Osteoblast (primary cell): ENCODE data around the gene GALNT15. TPM values are rescaled to one million over a fixed set of nuclear protein-coding genes. Genes with fewer than 3 reads are reported as not detected.
A peak's percentile ranks its signal among the peaks of the same experiment; 100 is the strongest.

Experiments used
- DNase-seq: peaks from one replicate; pipeline ENCODE4 v3.0.0; 2011; ENCODE audit warnings: low spot score, mixed read lengths; ENCODE audit not compliant: insufficient read length; ENCODE audit errors: missing footprints
- H2AFZ ChIP-seq: 2 replicates; pipeline ENCODE4 v1.6.0; 2011; ENCODE audit warnings: mild to moderate bottlenecking, low read length
- H3K27ac ChIP-seq: 2 replicates; pipeline ENCODE4 v1.5.1; 2011; ENCODE audit warnings: mild to moderate bottlenecking, low read depth, low read length, moderate library complexity
- H3K27me3 ChIP-seq: 2 replicates; pipeline ENCODE4 v1.6.0; 2012; ENCODE audit warnings: mild to moderate bottlenecking, control low read depth, inconsistent platforms, low read length, moderate library complexity; ENCODE audit not compliant: insufficient read depth
- H3K36me3 ChIP-seq: 2 replicates; pipeline ENCODE4 v1.5.1; 2011; ENCODE audit warnings: mild to moderate bottlenecking, low read length, control low read depth, moderate library complexity; ENCODE audit not compliant: insufficient read depth
- H3K4me1 ChIP-seq: 2 replicates; pipeline ENCODE4 v1.5.1; 2011; ENCODE audit warnings: mild to moderate bottlenecking, low read length, control low read depth, moderate library complexity; ENCODE audit not compliant: insufficient read depth
- H3K4me2 ChIP-seq: 2 replicates; pipeline ENCODE4 v1.6.0; 2011; ENCODE audit warnings: mild to moderate bottlenecking, low read length; ENCODE audit not compliant: insufficient read depth
- H3K4me3 ChIP-seq: fragments of 200-600 bp; sonication (generic); 3 replicates; pipeline ENCODE4 v1.5.1; 2012; ENCODE audit warnings: mild to moderate bottlenecking, low read length, inconsistent platforms; ENCODE audit not compliant: insufficient read depth
- H3K79me2 ChIP-seq: 2 replicates; pipeline ENCODE4 v1.6.0; 2012; ENCODE audit warnings: mild to moderate bottlenecking, low read length, control low read depth, inconsistent platforms; ENCODE audit not compliant: insufficient read depth
- H3K9me3 ChIP-seq: 2 replicates; pipeline ENCODE4 v1.5.1; 2011; ENCODE audit warnings: low read depth, low read length, control low read depth
- H4K20me1 ChIP-seq: 2 replicates; pipeline ENCODE4 v1.6.0; 2012; ENCODE audit warnings: mild to moderate bottlenecking, low read length, control low read depth; ENCODE audit not compliant: insufficient read depth
- total RNA-seq: library from RNA; depleted of rRNA; stranded (reverse); fragments of >200 nt; gene quantifications from 2 replicates; pipeline ENCODE4 v1.2.3, GENCODE V29; 2012
- TF ChIP-seq, protein P1 (sequence below): IDR thresholded peaks from 2 replicates; pipeline ENCODE4 v1.5.1; 2011; ENCODE audit warnings: mild to moderate bottlenecking, low read depth, low read length, moderate library complexity; ENCODE audit errors: extremely low read depth

The GALNT15 gene
- total RNA-seq, 1 donor = 6.5 TPM

DNA sequence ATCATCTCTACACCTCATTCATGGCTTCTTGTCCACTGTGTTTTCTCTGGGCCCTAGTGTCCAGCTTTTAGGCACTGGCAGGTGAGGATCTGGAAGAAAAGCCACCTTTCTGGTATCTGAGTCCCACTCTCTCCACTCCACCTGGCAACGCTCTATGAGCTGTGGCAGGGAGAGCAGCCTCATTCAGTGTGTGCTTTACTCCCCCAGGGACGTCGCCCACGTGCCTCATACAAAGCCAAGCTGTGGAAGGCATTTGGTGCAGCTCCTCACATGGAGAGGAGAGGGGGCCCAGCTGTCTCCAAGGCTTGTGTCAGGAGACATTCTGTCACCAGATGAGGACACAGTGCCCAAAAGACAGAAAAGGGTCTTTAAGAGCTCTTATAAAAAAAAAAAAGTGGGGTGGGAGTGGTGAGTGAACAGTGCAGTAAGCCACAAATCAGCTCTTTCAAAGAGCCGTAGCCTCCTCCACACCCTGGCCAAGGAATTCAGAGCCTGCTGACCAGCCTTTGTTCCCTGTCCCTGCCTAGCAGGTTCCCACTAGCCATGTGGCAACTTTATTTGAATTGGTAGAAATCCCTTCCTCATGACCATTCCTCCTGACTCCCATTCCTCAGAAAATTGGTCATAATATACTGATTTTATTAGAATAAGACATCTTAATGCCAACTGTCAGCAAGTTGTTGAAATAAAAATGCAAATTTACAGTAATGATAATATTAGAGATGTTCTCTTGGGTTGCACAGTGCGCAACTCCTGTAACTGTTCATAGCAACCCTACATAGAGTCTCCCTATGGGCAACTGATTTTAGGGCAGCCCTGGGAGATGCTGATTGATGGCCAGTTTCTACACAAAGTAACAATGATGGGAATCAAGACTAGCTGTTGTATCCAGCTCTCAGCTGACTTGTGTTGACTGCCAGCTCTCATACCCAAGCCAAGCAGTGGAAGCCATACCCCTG is 29.5 kb downstream of the GALNT15 start:
- no peak overlapping the region for H3K27ac ChIP-seq
- no peak for DNase-seq

DNA sequence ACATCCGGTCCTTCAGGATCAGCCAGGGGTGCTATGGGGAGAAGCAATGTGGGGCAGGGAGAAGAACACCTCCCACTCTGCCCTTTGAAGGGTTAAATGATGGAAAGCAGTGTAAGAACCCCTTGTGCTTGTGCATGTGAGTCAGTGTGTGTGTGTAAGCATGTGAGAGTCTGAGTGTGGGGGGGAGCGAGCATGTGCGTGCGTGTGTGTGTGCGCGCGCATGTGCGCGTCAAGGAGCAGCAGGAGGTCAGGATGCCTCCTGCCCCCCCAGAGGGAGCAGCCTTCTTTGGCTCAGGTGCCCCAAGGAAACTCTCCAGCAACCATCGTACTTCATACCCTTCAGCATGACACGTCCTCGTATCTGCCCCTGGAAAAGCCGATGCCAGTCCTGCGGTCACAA is 30.3 kb downstream of the GALNT15 start:
- Histone ChIP-seq H3K79me2 (no peaks in the 10 kb centered on the region), H2AFZ (no peak overlapping the region), H3K36me3 (no peaks in the 10 kb centered on the region), H4K20me1 (no peaks in the 10 kb centered on the region), H3K27me3 (no peaks in the 10 kb centered on the region), H3K4me2 (peak overlapping the region; percentile 74), H3K4me3 (no peak overlapping the region), H3K9me3 (no peaks in the 10 kb centered on the region), H3K27ac (peak overlapping the region; percentile 75), H3K4me1 (peaks cover 31% of the 10 kb centered on the region)
- no peak for DNase-seq
- TF ChIP-seq, protein P1, sequence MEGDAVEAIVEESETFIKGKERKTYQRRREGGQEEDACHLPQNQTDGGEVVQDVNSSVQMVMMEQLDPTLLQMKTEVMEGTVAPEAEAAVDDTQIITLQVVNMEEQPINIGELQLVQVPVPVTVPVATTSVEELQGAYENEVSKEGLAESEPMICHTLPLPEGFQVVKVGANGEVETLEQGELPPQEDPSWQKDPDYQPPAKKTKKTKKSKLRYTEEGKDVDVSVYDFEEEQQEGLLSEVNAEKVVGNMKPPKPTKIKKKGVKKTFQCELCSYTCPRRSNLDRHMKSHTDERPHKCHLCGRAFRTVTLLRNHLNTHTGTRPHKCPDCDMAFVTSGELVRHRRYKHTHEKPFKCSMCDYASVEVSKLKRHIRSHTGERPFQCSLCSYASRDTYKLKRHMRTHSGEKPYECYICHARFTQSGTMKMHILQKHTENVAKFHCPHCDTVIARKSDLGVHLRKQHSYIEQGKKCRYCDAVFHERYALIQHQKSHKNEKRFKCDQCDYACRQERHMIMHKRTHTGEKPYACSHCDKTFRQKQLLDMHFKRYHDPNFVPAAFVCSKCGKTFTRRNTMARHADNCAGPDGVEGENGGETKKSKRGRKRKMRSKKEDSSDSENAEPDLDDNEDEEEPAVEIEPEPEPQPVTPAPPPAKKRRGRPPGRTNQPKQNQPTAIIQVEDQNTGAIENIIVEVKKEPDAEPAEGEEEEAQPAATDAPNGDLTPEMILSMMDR = no peak

More for the DNA sequence above, 29.5 kb downstream of the GALNT15 start:
- Histone ChIP-seq H3K4me2 (no peak overlapping the region), H3K4me3 (no peak overlapping the region), H3K36me3 (no peaks in the 10 kb centered on the region), H4K20me1 (no peaks in the 10 kb centered on the region), H3K9me3 (no peaks in the 10 kb centered on the region), H3K79me2 (no peaks in the 10 kb centered on the region), H2AFZ (no peak overlapping the region), H3K27me3 (no peaks in the 10 kb centered on the region), H3K4me1 (peaks cover 31% of the 10 kb centered on the region)
- TF ChIP-seq, protein P1 = no peak

DNA sequence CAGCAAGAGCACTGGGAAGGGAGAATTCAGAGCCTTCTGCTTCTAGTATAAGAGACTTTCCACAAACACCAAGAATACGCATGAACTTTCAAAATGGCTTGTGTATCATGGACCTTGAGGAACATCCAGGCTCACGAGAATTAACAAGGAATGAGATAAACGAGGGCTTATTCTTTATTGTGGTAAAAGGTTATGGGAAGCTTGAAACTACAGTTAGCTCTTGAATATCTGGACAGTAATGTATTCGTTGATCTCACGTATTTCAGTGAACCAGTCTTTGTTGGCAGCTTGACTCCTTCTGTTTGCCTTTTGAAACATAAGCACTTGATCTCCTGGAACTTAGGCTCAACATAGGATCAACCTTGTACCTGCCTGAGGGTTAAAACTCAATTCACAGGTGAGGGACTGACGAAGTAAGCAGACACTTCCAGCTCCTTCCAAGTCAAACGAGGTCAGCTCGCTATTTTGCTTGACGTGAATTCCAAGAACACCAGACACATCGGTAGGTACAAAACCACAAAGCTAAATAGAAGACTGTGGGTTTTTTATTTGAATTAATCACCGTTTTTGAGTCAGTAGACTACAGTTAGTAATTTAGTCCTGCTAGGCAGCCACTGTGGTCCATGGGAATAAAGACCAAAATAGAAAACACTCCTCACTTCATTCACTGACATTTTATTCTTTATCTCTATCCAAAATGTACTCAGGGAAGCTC is 30.8 kb downstream of the GALNT15 start:
- Histone ChIP-seq H3K4me1 (peaks cover 31% of the 10 kb centered on the region), H3K27ac (peak overlapping the region; percentile 75)

More for the DNA sequence above, 30.8 kb downstream of the GALNT15 start:
- Histone ChIP-seq H3K9me3 (no peaks in the 10 kb centered on the region), H3K4me3 (no peak overlapping the region), H3K27me3 (no peaks in the 10 kb centered on the region), H3K79me2 (no peaks in the 10 kb centered on the region), H2AFZ (peak overlapping the region; percentile 12), H4K20me1 (no peaks in the 10 kb centered on the region), H3K36me3 (no peaks in the 10 kb centered on the region), H3K4me2 (peak overlapping the region; percentile 74)
- peak; percentile 87 for DNase-seq
- TF ChIP-seq, protein P1 = no peak
